PC-9 (cell line): ENCODE results near the gene DPH6. TPM values are rescaled to one million over a fixed set of nuclear protein-coding genes. Genes with fewer than 3 reads are reported as not detected.
"Not testable (repeated sequence)": the region's sequence is repeated elsewhere in the genome, so short reads cannot be mapped to it uniquely, and the experiment has no call there.

Experiments used
- Bru-seq: library from RNA; stranded (reverse); fragments of 400-500 nt; gene quantifications from one replicate; lab custom pipeline; 2021; lab: Mats Ljungman, UMichigan
- BruChase-seq, 2 experiments: library from RNA; stranded (reverse); fragments of 400-500 nt; gene quantifications; one replicate each; lab custom pipeline; 2021; lab: Mats Ljungman, UMichigan
- BruUV-seq: library from RNA; stranded (reverse); fragments of 400-500 nt; replicated peaks from 2 replicates; lab custom pipeline; 2021; lab: Mats Ljungman, UMichigan
- CTCF ChIA-PET: fragments of 300-600 bp; sonication (Branson Sonifier 250); formaldehyde crosslinking; loops from one replicate; lab custom pipeline; 2022; ENCODE audit warnings: antibody characterized with exemption; lab: Charles Lee
- POLR2A ChIA-PET: fragments of 300-600 bp; sonication (Branson Sonifier 250); formaldehyde crosslinking; loops from one replicate; lab custom pipeline; 2022; ENCODE audit warnings: antibody characterized with exemption; ENCODE audit not compliant: unreplicated experiment; lab: Charles Lee
- DNase-seq, 2 experiments: peaks; one replicate each; pipeline versions ENCODE4 v3.0.0 to v3.0.0-alpha.2; 2015 to 2022; ENCODE audit warnings: mixed read lengths in 1 of 2
- H2AFZ ChIP-seq: fragments of 200-600 bp; sonication (generic); 2 replicates; pipeline ENCODE4 v1.8.1; 2017; ENCODE audit warnings: antibody characterized with exemption
- H3F3A ChIP-seq: fragments of 200-600 bp; sonication (generic); 2 replicates; pipeline ENCODE4 v1.8.1; 2017; ENCODE audit warnings: antibody characterized with exemption, mild to moderate bottlenecking, low read depth; ENCODE audit not compliant: insufficient read depth
- H3K27ac ChIP-seq: fragments of 200-600 bp; sonication (generic); 2 replicates; pipeline ENCODE4 v1.6.1; 2016; ENCODE audit warnings: mixed run types
- H3K27me3 ChIP-seq: fragments of 200-600 bp; sonication (generic); 2 replicates; pipeline ENCODE4 v1.6.1; 2016; ENCODE audit warnings: low read depth, mixed run types; ENCODE audit not compliant: insufficient read depth
- H3K36me3 ChIP-seq: fragments of 200-600 bp; sonication (generic); 2 replicates; pipeline ENCODE4 v1.6.1; 2016; ENCODE audit warnings: low read depth, mixed run types
- H3K4me1 ChIP-seq: fragments of 200-600 bp; sonication (generic); replicated peaks from 2 replicates; pipeline ENCODE4 v1.6.1; 2016; ENCODE audit warnings: mixed run types; ENCODE audit not compliant: insufficient read depth
- H3K4me2 ChIP-seq: fragments of 200-600 bp; sonication (generic); 2 replicates; pipeline ENCODE4 v1.6.1; 2017; ENCODE audit warnings: mixed run types
- H3K4me3 ChIP-seq: fragments of 200-600 bp; sonication (generic); 2 replicates; pipeline ENCODE4 v1.6.1; 2016; ENCODE audit warnings: mixed run types
- H3K79me2 ChIP-seq: fragments of 200-600 bp; sonication (generic); 2 replicates; pipeline ENCODE4 v1.6.1; 2017; ENCODE audit warnings: low read depth, mixed run types
- H3K9me2 ChIP-seq: fragments of 200-600 bp; sonication (generic); 2 replicates; pipeline ENCODE4 v1.8.1; 2017; ENCODE audit warnings: mild to moderate bottlenecking; ENCODE audit not compliant: insufficient read depth
- H3K9me3 ChIP-seq: fragments of 200-600 bp; sonication (generic); 2 replicates; pipeline ENCODE4 v1.8.1; 2016; ENCODE audit warnings: low read depth; ENCODE audit not compliant: insufficient read depth
- H4K20me1 ChIP-seq: fragments of 200-600 bp; sonication (generic); 2 replicates; pipeline ENCODE4 v1.8.1; 2017; ENCODE audit not compliant: insufficient read depth
- CTCF ChIP-seq: fragments of 200-600 bp; sonication (generic); conservative IDR thresholded peaks from 2 replicates; pipeline ENCODE4 v1.6.1; 2017; ENCODE audit warnings: mixed run types, antibody characterized with exemption, mild to moderate bottlenecking, moderate library complexity
- EZH2 ChIP-seq: fragments of 200-600 bp; sonication (generic); IDR thresholded peaks from 2 replicates; pipeline ENCODE4 v1.8.0; 2017; ENCODE audit warnings: antibody characterized with exemption, low read depth
- intact Hi-C: fragments of 100-400 bp; cut with micrococcal nuclease; formaldehyde crosslinking; loops from one replicate; pipeline ENCODE4 v1.10.0; 2022; ENCODE audit not compliant: unreplicated experiment
- long read RNA-seq: library from polyadenylated mRNA; stranded (forward); transcript quantifications from one replicate; pipeline ENCODE4 v2.0.0, GENCODE V29; 2022
- total RNA-seq: library from RNA; stranded (reverse); gene quantifications from 2 replicates; pipeline ENCODE4 v1.2.3, GENCODE V29; 2021

The DPH6 gene
- 14.8 and 19.2 TPM in 2 replicates for total RNA-seq
- Bru-seq, nascent RNA, result percentile 60 among the genes with signal in this experiment
- percentile 58 among the genes with signal in this experiment for BruChase-seq, experiment 1, labeled RNA remaining after a 2-hour chase
- percentile 36 among the genes with signal in this experiment for BruChase-seq, experiment 2, labeled RNA remaining after a 6-hour chase
- long read RNA-seq, transcript DPH6-201 (9 exons, 2,099 nt), result major isoform, 12 of 17 reads
- long read RNA-seq, partial matches to known transcripts, result 2 of 17 reads
- long read RNA-seq, other reads (novel, unspliced or antisense), result 3 of 17 reads

GRCh38 chr15:35545824-35546510 lies at the start of gene DPH6:
Gene DPH6 (minus strand): TSS chr15:35546165. CDS start chr15:35546141, 24 bp downstream.
- Histone ChIP-seq H3K36me3 (no peaks in the 10 kb centered on the region), H2AFZ (peak within 1 kb of the TSS; percentile 86), H3K4me3 (peak within 1 kb of the TSS; percentile 72), H3K27me3 (no peaks in the 10 kb centered on the region), H3F3A (peaks cover 9% of the 10 kb centered on the region; the same call in 1 of the 2 replicates), H3K9me3 (no peaks in the 10 kb centered on the region), H3K27ac (peak within 1 kb of the TSS; percentile 94), H3K4me2 (peak within 1 kb of the TSS; percentile 80), H3K79me2 (peaks cover 10% of the 10 kb centered on the region), H3K4me1 (peaks cover 10% of the 10 kb centered on the region), H3K9me2 (no peaks in the 10 kb centered on the region), H4K20me1 (no peaks in the 10 kb centered on the region)
- TF ChIP-seq EZH2 (no peak), CTCF (no peak)
- TSS peak; percentile 76 for BruUV-seq
- POLR2A ChIA-PET, result interaction anchor here (0.5 to 0.7 kb wide), 2 partner anchors 11 to 1040 kb away, joined by 3 to 5 read pairs; no protein-coding TSS in a partner anchor
- peak; percentile 60 to 80 for DNase-seq
- intact Hi-C loops, result loop anchor here (5.0 kb wide), 1 partner anchor 151 kb away; no protein-coding TSS in a partner anchor
- CTCF ChIA-PET, result no interaction called here

GRCh38 chr15:35595656-35596055 lies 49.7 kb upstream of the DPH6 start:
- no TSS peak for BruUV-seq
- Histone ChIP-seq H3K4me1 (no peaks in the 10 kb centered on the region), H4K20me1 (no peaks in the 10 kb centered on the region), H3K4me2 (no peak overlapping the region), H3K4me3 (no peak overlapping the region), H3K36me3 (no peaks in the 10 kb centered on the region), H3K27ac (no peak overlapping the region), H3K9me2 (no peaks in the 10 kb centered on the region), H3K9me3 (no peaks in the 10 kb centered on the region), H3K27me3 (no peaks in the 10 kb centered on the region), H3K79me2 (no peaks in the 10 kb centered on the region), H2AFZ (no peak overlapping the region), H3F3A (no peaks in the 10 kb centered on the region)
- ChIA-PET POLR2A (interaction anchor here (0.6 kb wide), 1 partner anchor 14 kb away, joined by 6 read pairs; no protein-coding TSS in a partner anchor), CTCF (no interaction called here)
- DNase-seq, result no peak
- intact Hi-C loops, result no loop called here
- TF ChIP-seq EZH2, result no peak

GRCh38 chr15:35591987-35592386 lies 46.0 kb upstream of the DPH6 start:
- H3K4me3 ChIP-seq, H4K20me1 ChIP-seq, H3K4me2 ChIP-seq, H3F3A ChIP-seq, H3K27me3 ChIP-seq, BruUV-seq, H3K36me3 ChIP-seq, H2AFZ ChIP-seq, H3K4me1 ChIP-seq, intact Hi-C loops, H3K79me2 ChIP-seq, H3K9me3 ChIP-seq, DNase-seq, H3K27ac ChIP-seq, H3K9me2 ChIP-seq: not testable (repeated sequence)
- ChIA-PET CTCF (interaction anchor here (0.5 kb wide), 1 partner anchor 106 kb away, joined by 3 read pairs; no protein-coding TSS in a partner anchor), POLR2A (interaction anchor here (0.6 kb wide), 1 partner anchor 1200 kb away, joined by 20 read pairs; no protein-coding TSS in a partner anchor)
